ENCODE data around the gene TEX2. TPM values are rescaled to one million over a fixed set of nuclear protein-coding genes. Genes with fewer than 3 reads are reported as not detected.

The TEX2 gene
- total and polyA plus RNA-seq, 2 of the 13 experiments (the other 11 are each of a cell fraction or from before 2014, with no cell fraction given): 21.4 to 37.7 TPM

GRCh38 chr17:64148017-64148631 is 114.9 kb downstream of the TEX2 start (continued):
- TF ChIP-seq ARID4A (CRISPR knock-in tag; IDR thresholded peaks at IDR 0.05; ENCODE audit: borderline replicate concordance) (no peak; the same call in 1 of the 2 replicates), HNF1A (IDR thresholded peaks at IDR 0.05; ENCODE audit: low read depth) (0 out of 2 replicates have a peak, but pooled peaks have one; percentile 10), HNF1A (CRISPR knock-in tag; IDR thresholded peaks at IDR 0.05; ENCODE audit: borderline replicate concordance) (no peak), ZNF674 (CRISPR knock-in tag; IDR thresholded peaks at IDR 0.05; ENCODE audit: low read depth) (no peak), SRF (IDR thresholded peaks at IDR 0.05; ENCODE audit: low read depth, low read length) (no peak), NFATC3 (CRISPR knock-in tag; IDR thresholded peaks at IDR 0.05) (no peak), JUN (CRISPR knock-in tag; IDR thresholded peaks at IDR 0.05) (no peak), HBP1 (CRISPR knock-in tag; IDR thresholded peaks at IDR 0.05; ENCODE audit: low read depth) (no peak), HNRNPL (IDR thresholded peaks at IDR 0.05; ENCODE audit: low read depth, low read length) (no peak), REL (CRISPR knock-in tag; conservative IDR thresholded peaks at IDR 0.05) (no peak), ZNF616 (CRISPR knock-in tag; IDR thresholded peaks at IDR 0.05; ENCODE audit: low read depth) (no peak), ZFP41 (CRISPR knock-in tag; IDR thresholded peaks at IDR 0.05; ENCODE audit: borderline replicate concordance) (no peak), ZNF770 (CRISPR knock-in tag; IDR thresholded peaks at IDR 0.05) (no peak), MYC (CRISPR knock-in tag; IDR thresholded peaks at IDR 0.05; ENCODE audit: borderline replicate concordance) (no peak), ZNF891 (CRISPR knock-in tag; IDR thresholded peaks at IDR 0.05) (no peak), ZNF143 (CRISPR knock-in tag; IDR thresholded peaks at IDR 0.05) (no peak), SALL1 (CRISPR knock-in tag; IDR thresholded peaks at IDR 0.05) (no peak), MIER2 (CRISPR knock-in tag; IDR thresholded peaks at IDR 0.05) (no peak), CCDC6 (CRISPR knock-in tag; IDR thresholded peaks at IDR 0.05) (peak; percentile 64; the same call in 1 of the 2 replicates)

Data from HepG2 (cell line).